CD4-positive, alpha-beta memory T cell (primary cell): ENCODE measurements around the gene PAX7. TPM values are rescaled to one million over a fixed set of nuclear protein-coding genes. Genes with fewer than 3 reads are reported as not detected.
"Not testable (repeated sequence)": the region's sequence is repeated elsewhere in the genome, so short reads cannot be mapped to it uniquely, and the experiment has no call there.

Experiments used
- CTCF ChIA-PET: fragments of 350-600 bp; sonication (Branson Sonifier 250); formaldehyde crosslinking; loops from one replicate; lab custom pipeline; 2021; ENCODE audit warnings: inconsistent platforms; ENCODE audit not compliant: partially characterized antibody; lab: Charles Lee
- POLR2A ChIA-PET: fragments of 350-600 bp; sonication (Branson Sonifier 250); formaldehyde crosslinking; loops from one replicate; lab custom pipeline; 2021; ENCODE audit not compliant: partially characterized antibody; lab: Charles Lee
- DNase-seq, 5 donors: peaks; one replicate each; pipeline versions ENCODE4 v3.0.0 to v3.0.0-alpha.2; 2020 to 2022; ENCODE audit warnings: mixed read lengths in 1 of 5
- H3K27ac ChIP-seq: one replicate; pipeline ENCODE4 v1.7.0; 2013; ENCODE audit warnings: low read depth, low read length
- H3K27me3 ChIP-seq: 2 replicates; pipeline ENCODE4 v1.7.0; 2013; ENCODE audit warnings: mild to moderate bottlenecking, low read length, moderate library complexity; ENCODE audit not compliant: insufficient read depth
- H3K36me3 ChIP-seq: 2 replicates; pipeline ENCODE4 v1.7.0; 2013; ENCODE audit warnings: mild to moderate bottlenecking, low read length, moderate library complexity; ENCODE audit not compliant: insufficient read depth
- H3K4me1 ChIP-seq: 2 replicates; pipeline ENCODE4 v1.7.0; 2013; ENCODE audit warnings: mild to moderate bottlenecking, low read length, moderate library complexity; ENCODE audit not compliant: insufficient read depth
- H3K4me3 ChIP-seq, 2 donors: one replicate each; pipeline ENCODE4 v1.7.0; 2013; ENCODE audit warnings: low read length in 2 of 2, mild to moderate bottlenecking in 1 of 2
- H3K9me3 ChIP-seq, 2 donors: one replicate each; pipeline ENCODE4 v1.7.0; 2013; ENCODE audit warnings: low read length in 2 of 2, control low read depth in 1 of 2; ENCODE audit not compliant: control insufficient read depth in 1 of 2
- H3K27ac Mint-ChIP-seq, 7 donors: one replicate each; pipeline ENCODE4 v1.8.0; 2020 to 2021; ENCODE audit warnings: mixed read lengths in 7 of 7, mild to moderate bottlenecking in 6 of 7, inconsistent platforms in 3 of 7, moderate library complexity in 3 of 7
- H3K27me3 Mint-ChIP-seq, 2 donors: one replicate each; pipeline ENCODE4 v1.8.0; 2020 to 2021; ENCODE audit warnings: mixed read lengths in 2 of 2
- H3K36me3 Mint-ChIP-seq, 2 donors: one replicate each; pipeline ENCODE4 v1.8.0; 2020 to 2021; ENCODE audit warnings: mixed read lengths in 2 of 2, inconsistent platforms in 1 of 2, mild to moderate bottlenecking in 1 of 2
- H3K4me1 Mint-ChIP-seq, 4 donors: one replicate each; pipeline ENCODE4 v1.8.0; 2020 to 2021; ENCODE audit warnings: mixed read lengths in 4 of 4, mild to moderate bottlenecking in 1 of 4
- H3K4me3 Mint-ChIP-seq, 8 donors: one replicate each; pipeline ENCODE4 v1.8.0; 2020 to 2021; ENCODE audit warnings: mixed read lengths in 8 of 8, mild to moderate bottlenecking in 7 of 8, moderate library complexity in 6 of 8, inconsistent platforms in 3 of 8
- H3K9me3 Mint-ChIP-seq, 8 donors: one replicate each; pipeline ENCODE4 v1.8.0; 2020 to 2021; ENCODE audit warnings: mixed read lengths in 8 of 8, mild to moderate bottlenecking in 5 of 8, inconsistent platforms in 3 of 8, moderate library complexity in 1 of 8
- intact Hi-C: fragments of 100-400 bp; cut with micrococcal nuclease; formaldehyde crosslinking; loops from one replicate; pipeline ENCODE4 v1.15.1; 2023
- polyA plus RNA-seq, 2 donors: library from polyadenylated mRNA; unstranded; fragments of 300-500 nt; fragmentation: Illumina TruSeq; gene quantifications; one replicate each; pipeline ENCODE4 v1.2.3, GENCODE V29; 2021
- total RNA-seq, 2 experiments: library from RNA; stranded (reverse); gene quantifications; one replicate each; pipeline ENCODE4 v1.2.3, GENCODE V29; 2021

The PAX7 gene
- total and polyA plus RNA-seq, 4 experiments from 2014 or later = not detected

GRCh38 chr1:18739897-18740296, 109.3 kb downstream of the PAX7 start:
- no peak for DNase-seq
- Mint-ChIP-seq H3K4me3 (no peak overlapping the region), H3K9me3 (peaks cover 0 to 6% (median 1%) of the 10 kb centered on the region in 8 donors), H3K4me1 (no peaks in the 10 kb centered on the region), H3K36me3 (no peaks in the 10 kb centered on the region), H3K27ac (no peak overlapping the region), H3K27me3 (peaks cover 26 to 38% of the 10 kb centered on the region in 2 donors)
- intact Hi-C loops = no loop called here
- Histone ChIP-seq H3K27me3 (no peaks in the 10 kb centered on the region), H3K9me3 (no peaks in the 10 kb centered on the region), H3K36me3 (no peaks in the 10 kb centered on the region), H3K4me1 (no peaks in the 10 kb centered on the region), H3K27ac (no peak overlapping the region), H3K4me3 (no peak overlapping the region)
- ChIA-PET POLR2A (no interaction called here), CTCF (no interaction called here)

- ChIA-PET CTCF (interaction anchor here (1.7 kb wide), 1 partner anchor 9 kb away, joined by 4 read pairs; no protein-coding TSS in a partner anchor), POLR2A (no interaction called here)
- Histone ChIP-seq H3K4me1 (no peaks in the 10 kb centered on the region), H3K4me3 (no peak overlapping the region), H3K27me3 (no peaks in the 10 kb centered on the region), H3K36me3 (no peaks in the 10 kb centered on the region), H3K9me3 (no peaks in the 10 kb centered on the region), H3K27ac (no peak overlapping the region)
- Mint-ChIP-seq H3K4me3 (no peak overlapping the region), H3K9me3 (peaks cover 0 to 6% (median 1%) of the 10 kb centered on the region in 8 donors), H3K27me3 (peaks cover 26 to 35% of the 10 kb centered on the region in 2 donors), H3K36me3 (no peaks in the 10 kb centered on the region), H3K27ac (no peak overlapping the region), H3K4me1 (no peaks in the 10 kb centered on the region)
- no peak for DNase-seq
- intact Hi-C loops = no loop called here
Measured at GRCh38 chr1:18740617-18741016, 110.0 kb downstream of the PAX7 start.

DNA sequence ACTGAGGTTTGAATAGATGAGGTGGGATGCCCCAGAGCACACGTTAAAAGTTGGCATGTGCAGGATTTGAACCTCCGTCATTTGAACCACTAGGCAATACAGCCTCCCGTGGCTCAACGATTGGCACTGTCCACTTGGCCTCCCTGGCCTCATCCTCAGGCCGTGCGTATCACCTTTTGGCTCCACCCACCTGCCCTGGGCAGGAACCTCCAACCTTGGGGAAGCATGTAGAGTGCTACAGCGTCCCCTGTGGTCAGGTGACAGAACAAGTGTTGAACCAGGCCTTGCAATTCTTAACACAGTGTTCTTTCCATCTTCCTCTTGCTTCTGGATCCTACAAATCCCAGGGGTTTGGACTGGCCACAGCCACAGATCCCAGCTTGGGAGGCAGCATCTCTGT, 112.6 kb downstream of the PAX7 start:
- intact Hi-C loops = no loop called here
- H3K27ac Mint-ChIP-seq = no peak overlapping the region
- peaks cover 0 to 6% (median 0%) of the 10 kb centered on the region in 8 donors for H3K9me3 Mint-ChIP-seq
- H3K36me3 Mint-ChIP-seq = no peaks in the 10 kb centered on the region
- peaks cover 16 to 26% of the 10 kb centered on the region in 2 donors for H3K27me3 Mint-ChIP-seq
- DNase-seq = no peak
- no peak overlapping the region for H3K4me3 ChIP-seq
- CTCF ChIA-PET = no interaction called here
- no peaks in the 10 kb centered on the region for H3K4me1 Mint-ChIP-seq
- H3K27me3 ChIP-seq = no peaks in the 10 kb centered on the region
- no peaks in the 10 kb centered on the region for H3K9me3 ChIP-seq
- H3K36me3 ChIP-seq = no peaks in the 10 kb centered on the region
- H3K4me3 Mint-ChIP-seq = no peak overlapping the region
- no peaks in the 10 kb centered on the region for H3K4me1 ChIP-seq
- POLR2A ChIA-PET = no interaction called here
- no peak overlapping the region for H3K27ac ChIP-seq

DNA sequence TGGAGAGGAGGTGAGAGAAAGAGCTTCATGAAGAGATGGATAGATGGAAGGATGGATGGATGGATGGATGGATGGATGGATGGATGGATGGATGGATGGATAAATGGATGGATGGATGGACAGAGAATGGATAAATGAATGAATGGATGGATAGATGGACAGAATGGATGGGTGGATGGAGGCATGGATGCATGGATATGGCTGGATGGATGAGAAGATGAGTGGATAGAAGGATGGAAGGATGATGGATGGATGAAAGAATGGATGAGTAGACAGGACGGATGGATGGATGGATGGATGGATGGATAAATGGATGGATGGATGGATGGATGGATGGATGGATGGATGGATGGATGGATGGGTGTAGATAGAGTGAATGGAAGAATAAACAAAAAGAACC, 113.7 kb downstream of the PAX7 start:
- H3K27ac Mint-ChIP-seq = peak overlapping the region in 1 of 7 donors; percentile 72
- not testable (repeated sequence) for H3K4me1 Mint-ChIP-seq

GRCh38 chr1:18746981-18747380, 116.3 kb downstream of the PAX7 start:
- peaks cover 0 to 12% (median 5%) of the 10 kb centered on the region in 8 donors for H3K9me3 Mint-ChIP-seq
- no peaks in the 10 kb centered on the region for H3K27me3 ChIP-seq
- no peak overlapping the region for H3K4me3 ChIP-seq
- ChIA-PET POLR2A (no interaction called here), CTCF (no interaction called here)
- H3K4me1 Mint-ChIP-seq = no peaks in the 10 kb centered on the region
- H3K9me3 ChIP-seq = no peaks in the 10 kb centered on the region
- H3K36me3 Mint-ChIP-seq = no peaks in the 10 kb centered on the region
- no peaks in the 10 kb centered on the region for H3K36me3 ChIP-seq
- no peak overlapping the region for H3K27ac ChIP-seq
- no peaks in the 10 kb centered on the region for H3K4me1 ChIP-seq
- no peak for DNase-seq
- H3K27ac Mint-ChIP-seq = no peak overlapping the region
- H3K4me3 Mint-ChIP-seq = no peak overlapping the region
- peaks cover 14 to 22% of the 10 kb centered on the region in 2 donors for H3K27me3 Mint-ChIP-seq
- intact Hi-C loops = no loop called here

More for the DNA sequence above, 113.7 kb downstream of the PAX7 start:
- H3K4me3 Mint-ChIP-seq, H3K27ac ChIP-seq, H3K4me1 ChIP-seq, H3K9me3 ChIP-seq, DNase-seq, CTCF ChIA-PET, H3K27me3 ChIP-seq, H3K36me3 Mint-ChIP-seq, H3K4me3 ChIP-seq, H3K9me3 Mint-ChIP-seq, POLR2A ChIA-PET, intact Hi-C loops, H3K36me3 ChIP-seq: not testable (repeated sequence)
- H3K27me3 Mint-ChIP-seq = peaks cover 16 to 26% of the 10 kb centered on the region in 2 donors

DNA sequence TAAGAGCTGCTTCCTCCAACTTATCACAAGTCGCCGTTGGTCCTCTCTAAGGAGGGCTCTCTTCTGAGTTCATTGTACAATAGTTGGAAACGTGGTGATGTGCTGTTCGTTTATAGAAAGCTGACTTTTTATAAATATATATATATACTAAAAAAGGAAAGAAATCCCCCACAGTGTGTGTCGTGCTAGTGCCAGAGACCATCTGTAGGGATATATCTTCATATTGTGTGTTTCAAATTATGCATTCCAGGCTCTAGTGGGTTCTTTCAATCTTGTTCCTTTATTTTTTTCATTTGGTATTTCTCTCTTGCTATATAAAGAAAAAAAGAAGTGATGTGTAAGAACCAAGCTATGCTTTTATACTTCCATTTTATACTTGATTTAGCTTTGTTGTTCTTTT, 117.0 kb downstream of the PAX7 start:
- no peaks in the 10 kb centered on the region for H3K4me1 ChIP-seq
- no peaks in the 10 kb centered on the region for H3K9me3 ChIP-seq
- POLR2A ChIA-PET = no interaction called here
- CTCF ChIA-PET = no interaction called here
- no peaks in the 10 kb centered on the region for H3K36me3 ChIP-seq
- no peak overlapping the region for H3K4me3 ChIP-seq
- no peak overlapping the region for H3K27ac Mint-ChIP-seq
- DNase-seq = no peak
- H3K4me3 Mint-ChIP-seq = no peak overlapping the region
- peaks cover 0 to 15% (median 5%) of the 10 kb centered on the region in 8 donors for H3K9me3 Mint-ChIP-seq
- no peaks in the 10 kb centered on the region for H3K36me3 Mint-ChIP-seq
- no peaks in the 10 kb centered on the region for H3K4me1 Mint-ChIP-seq
- intact Hi-C loops = no loop called here
- H3K27me3 Mint-ChIP-seq = peaks cover 16 to 26% of the 10 kb centered on the region in 2 donors
- no peaks in the 10 kb centered on the region for H3K27me3 ChIP-seq
- no peak overlapping the region for H3K27ac ChIP-seq

GRCh38 chr1:18748435-18748834, 117.8 kb downstream of the PAX7 start:
- H3K9me3 ChIP-seq = no peaks in the 10 kb centered on the region
- Mint-ChIP-seq H3K4me3 (no peak overlapping the region), H3K27ac (no peak overlapping the region), H3K9me3 (peaks cover 0 to 19% (median 5%) of the 10 kb centered on the region in 8 donors), H3K4me1 (no peaks in the 10 kb centered on the region), H3K27me3 (peaks cover 15 to 27% of the 10 kb centered on the region in 2 donors), H3K36me3 (no peaks in the 10 kb centered on the region)
- no peak overlapping the region for H3K4me3 ChIP-seq
- CTCF ChIA-PET = no interaction called here
- POLR2A ChIA-PET = no interaction called here
- no peak overlapping the region for H3K27ac ChIP-seq
- no peaks in the 10 kb centered on the region for H3K36me3 ChIP-seq
- intact Hi-C loops = no loop called here
- no peak for DNase-seq
- H3K4me1 ChIP-seq = no peaks in the 10 kb centered on the region
- no peaks in the 10 kb centered on the region for H3K27me3 ChIP-seq

DNA sequence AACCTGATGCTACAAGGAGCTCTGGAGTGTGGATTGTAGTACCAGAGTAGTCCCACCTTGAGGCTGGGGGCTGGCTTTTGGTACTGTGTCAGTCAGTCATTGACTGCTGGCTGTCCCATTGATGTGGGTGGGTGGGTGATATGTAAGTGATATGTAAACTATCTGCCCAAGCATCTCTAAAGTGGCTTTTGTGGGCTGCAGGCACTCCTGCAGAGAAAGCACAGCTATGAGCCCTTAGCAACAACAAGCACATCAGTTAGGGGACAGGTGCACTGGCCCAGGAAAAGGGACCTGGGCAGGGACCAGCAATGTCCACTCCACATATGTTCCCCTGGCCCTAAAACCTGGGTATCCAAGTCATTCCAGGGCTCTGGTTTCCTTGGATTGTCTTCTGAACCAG, 118.9 kb downstream of the PAX7 start:
- no peak overlapping the region for H3K27ac Mint-ChIP-seq
- DNase-seq = no peak
- H3K27me3 Mint-ChIP-seq = peaks cover 11 to 29% of the 10 kb centered on the region in 2 donors
- ChIA-PET CTCF (no interaction called here), POLR2A (no interaction called here)
- H3K9me3 ChIP-seq = no peaks in the 10 kb centered on the region
- H3K36me3 ChIP-seq = no peaks in the 10 kb centered on the region
- H3K4me3 ChIP-seq = no peak overlapping the region
- intact Hi-C loops = no loop called here
- H3K9me3 Mint-ChIP-seq = peaks cover 0 to 25% (median 11%) of the 10 kb centered on the region in 8 donors
- H3K4me3 Mint-ChIP-seq = no peak overlapping the region
- H3K27ac ChIP-seq = no peak overlapping the region
- no peaks in the 10 kb centered on the region for H3K27me3 ChIP-seq
- no peaks in the 10 kb centered on the region for H3K36me3 Mint-ChIP-seq
- no peaks in the 10 kb centered on the region for H3K4me1 Mint-ChIP-seq
- no peaks in the 10 kb centered on the region for H3K4me1 ChIP-seq
